Transverse colon (tissue), 4 donors: ENCODE measurements around the gene TNFSF18.

Experiments used
- CTCF ChIP-seq, 5 experiments: fragments of 200-600 bp in 3 of 5; fragments of 450-650 bp in 2 of 5; sonication (generic) in 3 of 5; IDR thresholded peaks; 1 replicate in 2 of 5; 2 replicates in 3 of 5; pipeline ENCODE4 v1.5.1; 2016 to 2017; ENCODE audit warnings: antibody characterized with exemption in 5 of 5, inconsistent platforms in 3 of 5, mild to moderate bottlenecking in 2 of 5, moderate library complexity in 1 of 5
- EP300 ChIP-seq: sonication (generic); formaldehyde crosslinking; IDR thresholded peaks from one replicate; pipeline ENCODE4 v1.6.1; 2017; ENCODE audit warnings: antibody characterized with exemption, low read depth
- POLR2A ChIP-seq: fragments of 450-650 bp; IDR thresholded peaks from one replicate; pipeline ENCODE4 v1.6.1; 2016; ENCODE audit warnings: antibody characterized with exemption, mild to moderate bottlenecking, moderate library complexity
- POLR2AphosphoS5 ChIP-seq, 3 donors: sonication (generic); formaldehyde crosslinking; IDR thresholded peaks; one replicate each; pipeline ENCODE4 v1.6.1; 2016; ENCODE audit warnings: antibody characterized with exemption in 3 of 3

- no peak for TF ChIP-seq CTCF (IDR thresholded peaks at IDR 0.05)
- no peak for TF ChIP-seq POLR2A
- TF ChIP-seq POLR2AphosphoS5 (IDR thresholded peaks at IDR 0.05): no peak
- TF ChIP-seq EP300: no peak
Measured at GRCh38 chr1:173084292-173084691, 33.6 kb upstream of the TNFSF18 start.
